Heart left ventricle (tissue), 13 donors: ENCODE measurements around the gene MCTP1.

Source experiments
- POLR2A ChIP-seq, 2 donors: fragments of 450-650 bp; IDR thresholded peaks; one replicate each; pipeline ENCODE4 v1.6.1; 2017; ENCODE audit warnings: antibody characterized with exemption in 2 of 2, mild to moderate bottlenecking in 2 of 2, moderate library complexity in 2 of 2
- TF ChIP-seq, protein P1 (sequence below), 12 donors: fragments of 200-600 bp; sonication (generic) in 4 of 12; IDR thresholded peaks; one replicate each; pipeline versions ENCODE4 v1.5.0 to v1.8.0; 2018 to 2022; ENCODE audit warnings: antibody characterized with exemption in 12 of 12, mild to moderate bottlenecking in 5 of 12
- donor health status: ischemic (EF 13 %, LVEDD 7.1; RV severe dilation, severe dysfunction).
- donor health status: DM: no; HTN: yes; CAD: no.
- donor health status: DM: no; HTN: no; CAD: no.
- donor health status: ischemic (EF 25% LVEDD 6.9; RV normal size, moderate dysfunction).
- donor health status: ischemic (EF 25% LVEDD 5.7; RV mildly dilated, moderate dysfunction).
- donor health status: ischemic (EF 35%, LVEDD 5.7; RV mildly dilated, moderate dysfunction).
- donor health status: nonischemic (EF 11% LVEDD 7.7; RV severe dilation, severe dysfunction).
- donor health status: DM: yes; HTN: yes; CAD: no.
- donor health status: PGD.
- donor health status: ischemic (EF 29% LVEDD 5.4; RV normal size, mild dysfunction).
- donor health status: nonischemic (EF 23%, LVEDD 6.1; RV moderate dilation, normal function).

- TF ChIP-seq, protein P1, sequence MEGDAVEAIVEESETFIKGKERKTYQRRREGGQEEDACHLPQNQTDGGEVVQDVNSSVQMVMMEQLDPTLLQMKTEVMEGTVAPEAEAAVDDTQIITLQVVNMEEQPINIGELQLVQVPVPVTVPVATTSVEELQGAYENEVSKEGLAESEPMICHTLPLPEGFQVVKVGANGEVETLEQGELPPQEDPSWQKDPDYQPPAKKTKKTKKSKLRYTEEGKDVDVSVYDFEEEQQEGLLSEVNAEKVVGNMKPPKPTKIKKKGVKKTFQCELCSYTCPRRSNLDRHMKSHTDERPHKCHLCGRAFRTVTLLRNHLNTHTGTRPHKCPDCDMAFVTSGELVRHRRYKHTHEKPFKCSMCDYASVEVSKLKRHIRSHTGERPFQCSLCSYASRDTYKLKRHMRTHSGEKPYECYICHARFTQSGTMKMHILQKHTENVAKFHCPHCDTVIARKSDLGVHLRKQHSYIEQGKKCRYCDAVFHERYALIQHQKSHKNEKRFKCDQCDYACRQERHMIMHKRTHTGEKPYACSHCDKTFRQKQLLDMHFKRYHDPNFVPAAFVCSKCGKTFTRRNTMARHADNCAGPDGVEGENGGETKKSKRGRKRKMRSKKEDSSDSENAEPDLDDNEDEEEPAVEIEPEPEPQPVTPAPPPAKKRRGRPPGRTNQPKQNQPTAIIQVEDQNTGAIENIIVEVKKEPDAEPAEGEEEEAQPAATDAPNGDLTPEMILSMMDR (IDR thresholded peaks at IDR 0.05), result no peak
- TF ChIP-seq POLR2A (IDR thresholded peaks at IDR 0.05), result no peak
These were observed 506.6 kb downstream of the MCTP1 start for GRCh38 chr5:94778299-94778698.
